ENCODE results near the gene SLC24A3.

DNA sequence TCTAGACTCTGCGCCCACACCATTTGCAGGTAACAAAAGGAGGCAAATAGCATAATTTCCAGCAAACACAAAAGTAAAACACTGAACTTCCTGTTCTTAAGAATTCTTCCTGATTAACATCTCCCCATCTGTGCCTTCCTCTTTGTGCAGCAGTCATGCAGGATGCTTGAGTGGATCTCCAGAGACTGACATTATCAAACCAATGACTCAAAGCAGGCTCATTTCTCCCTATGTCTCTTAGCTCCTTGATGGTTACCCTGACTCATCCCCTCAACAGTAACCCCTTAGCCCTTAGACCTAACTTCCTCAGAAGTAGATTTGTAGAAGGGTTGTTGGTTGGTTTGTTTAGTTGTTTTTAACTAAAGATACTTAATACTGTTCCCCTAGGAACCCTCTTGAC, 408.6 kb downstream of the SLC24A3 start:
- TF ChIP-seq ZNF623 (tag by site-specific recombination; IDR thresholded peaks at IDR 0.05) (no peak), REPIN1 (tag by site-specific recombination; IDR thresholded peaks at IDR 0.05; ENCODE audit: low read depth) (no peak), ZNF10 (tag by site-specific recombination; IDR thresholded peaks at IDR 0.05) (no peak), ZNF433 (tag by site-specific recombination; IDR thresholded peaks at IDR 0.05; ENCODE audit: low read depth) (no peak), ZNF24 (tag by site-specific recombination; IDR thresholded peaks at IDR 0.05) (no peak), ZNF266 (tag by site-specific recombination; IDR thresholded peaks at IDR 0.05; ENCODE audit: low read depth) (no peak)
- TF ChIP-seq, protein P1, sequence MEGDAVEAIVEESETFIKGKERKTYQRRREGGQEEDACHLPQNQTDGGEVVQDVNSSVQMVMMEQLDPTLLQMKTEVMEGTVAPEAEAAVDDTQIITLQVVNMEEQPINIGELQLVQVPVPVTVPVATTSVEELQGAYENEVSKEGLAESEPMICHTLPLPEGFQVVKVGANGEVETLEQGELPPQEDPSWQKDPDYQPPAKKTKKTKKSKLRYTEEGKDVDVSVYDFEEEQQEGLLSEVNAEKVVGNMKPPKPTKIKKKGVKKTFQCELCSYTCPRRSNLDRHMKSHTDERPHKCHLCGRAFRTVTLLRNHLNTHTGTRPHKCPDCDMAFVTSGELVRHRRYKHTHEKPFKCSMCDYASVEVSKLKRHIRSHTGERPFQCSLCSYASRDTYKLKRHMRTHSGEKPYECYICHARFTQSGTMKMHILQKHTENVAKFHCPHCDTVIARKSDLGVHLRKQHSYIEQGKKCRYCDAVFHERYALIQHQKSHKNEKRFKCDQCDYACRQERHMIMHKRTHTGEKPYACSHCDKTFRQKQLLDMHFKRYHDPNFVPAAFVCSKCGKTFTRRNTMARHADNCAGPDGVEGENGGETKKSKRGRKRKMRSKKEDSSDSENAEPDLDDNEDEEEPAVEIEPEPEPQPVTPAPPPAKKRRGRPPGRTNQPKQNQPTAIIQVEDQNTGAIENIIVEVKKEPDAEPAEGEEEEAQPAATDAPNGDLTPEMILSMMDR (tag by site-specific recombination; IDR thresholded peaks at IDR 0.05), result no peak
